MCF 10A (cell line): ENCODE results near the gene TRNP1. TPM values are rescaled to one million over a fixed set of nuclear protein-coding genes. Genes with fewer than 3 reads are reported as not detected.

Source experiments
- BruUV-seq: library from RNA; stranded (reverse); fragments of 400-500 nt; replicated peaks from 2 replicates; lab custom pipeline; 2021; lab: Mats Ljungman, UMichigan
- CTCF ChIA-PET: fragments of 300-600 bp; sonication (Branson Sonifier 250); formaldehyde crosslinking; extraction: SDS; loops from one replicate; lab custom pipeline; 2021; ENCODE audit warnings: antibody characterized with exemption, inconsistent platforms; lab: Yijun Ruan, JAX
- POLR2A ChIA-PET: fragments of 300-600, 350-650 bp; sonication (Branson Sonifier 250); formaldehyde crosslinking; extraction: SDS; loops from one replicate; lab custom pipeline; 2020; ENCODE audit warnings: antibody characterized with exemption, inconsistent platforms; lab: Yijun Ruan, JAX
- DNase-seq: peaks from one replicate; pipeline ENCODE4 v3.0.0-alpha.2; 2018; ENCODE audit not compliant: unreplicated experiment
- H3K27ac Mint-ChIP-seq: one replicate; pipeline ENCODE4 v1.8.0; 2022; ENCODE audit warnings: mild to moderate bottlenecking, low read depth, mixed read lengths; ENCODE audit not compliant: unreplicated experiment
- H3K27me3 Mint-ChIP-seq: one replicate; pipeline ENCODE4 v1.8.0; 2022; ENCODE audit warnings: mixed read lengths; ENCODE audit not compliant: insufficient read depth, unreplicated experiment
- H3K36me3 Mint-ChIP-seq: one replicate; pipeline ENCODE4 v1.8.0; 2022; ENCODE audit warnings: mild to moderate bottlenecking, moderate library complexity, mixed read lengths; ENCODE audit not compliant: insufficient read depth, unreplicated experiment
- H3K4me1 Mint-ChIP-seq: one replicate; pipeline ENCODE4 v1.8.0; 2022; ENCODE audit warnings: mixed read lengths; ENCODE audit not compliant: insufficient read depth, unreplicated experiment
- H3K4me3 Mint-ChIP-seq: one replicate; pipeline ENCODE4 v1.8.0; 2022; ENCODE audit warnings: mild to moderate bottlenecking, moderate library complexity, mixed read lengths; ENCODE audit not compliant: unreplicated experiment
- H3K9me3 Mint-ChIP-seq: one replicate; pipeline ENCODE4 v1.8.0; 2022; ENCODE audit warnings: mixed read lengths; ENCODE audit not compliant: unreplicated experiment
- CTCF ChIP-seq: fragments of 200-600 bp; IDR thresholded peaks from one replicate; pipeline ENCODE4 v1.8.0; 2022; ENCODE audit warnings: antibody characterized with exemption, mild to moderate bottlenecking; ENCODE audit not compliant: unreplicated experiment
- intact Hi-C: fragments of 100-400 bp; cut with micrococcal nuclease; formaldehyde crosslinking; loops from 2 replicates; pipeline ENCODE4 v1.14.1; 2022
- total RNA-seq: library from RNA; stranded (reverse); gene quantifications from 2 replicates; pipeline ENCODE4 v1.2.3, GENCODE V29; 2022

Gene TRNP1
- total RNA-seq, 1 experiment from 2014 or later: 59.2 TPM

GRCh38 chr1:27049100-27049499 is 55.6 kb downstream of the TRNP1 start:
- peaks cover 6% of the 10 kb centered on the region for H3K36me3 Mint-ChIP-seq
- intact Hi-C loops: no loop called here
- no peak for TF ChIP-seq CTCF
- peaks cover 9% of the 10 kb centered on the region for H3K4me1 Mint-ChIP-seq
- DNase-seq: no peak
- no peaks in the 10 kb centered on the region for H3K9me3 Mint-ChIP-seq
- no peak overlapping the region for H3K27ac Mint-ChIP-seq
- H3K27me3 Mint-ChIP-seq: no peaks in the 10 kb centered on the region
- BruUV-seq: no TSS peak
- H3K4me3 Mint-ChIP-seq: no peak overlapping the region
- ChIA-PET POLR2A (no interaction called here), CTCF (interaction anchor here (0.6 to 13.3 kb wide), 2 partner anchors 19 to 45 kb away, joined by 4 to 345 read pairs; no protein-coding TSS in a partner anchor)

- peaks cover 6% of the 10 kb centered on the region for H3K36me3 Mint-ChIP-seq
- H3K27me3 Mint-ChIP-seq: no peaks in the 10 kb centered on the region
- no peak for DNase-seq
- ChIA-PET CTCF (interaction anchor here (0.6 to 13.3 kb wide), 2 partner anchors 44 to 169 kb away, joined by 3 to 345 read pairs; no protein-coding TSS in a partner anchor), POLR2A (no interaction called here)
- no TSS peak for BruUV-seq
- intact Hi-C loops: no loop called here
- H3K9me3 Mint-ChIP-seq: no peaks in the 10 kb centered on the region
- H3K4me3 Mint-ChIP-seq: no peak overlapping the region
- no peak for TF ChIP-seq CTCF
- no peak overlapping the region for H3K27ac Mint-ChIP-seq
- peaks cover 9% of the 10 kb centered on the region for H3K4me1 Mint-ChIP-seq
These were observed 56.1 kb downstream of the TRNP1 start for GRCh38 chr1:27049607-27050006.

Other genes starting within 250 kb of the TRNP1 start
- gene PIGV, start 205.7 kb upstream of the TRNP1 start, total RNA-seq: 13.3 and 14.7 TPM in 2 replicates
- gene ZDHHC18, start 167.0 kb upstream of the TRNP1 start, total RNA-seq: 14.0 and 15.5 TPM in 2 replicates
- gene SFN, start 130.5 kb upstream of the TRNP1 start, total RNA-seq: 270 and 337 TPM in 2 replicates
- gene GPN2, start 103.4 kb upstream of the TRNP1 start, total RNA-seq: 38.9 and 39.7 TPM in 2 replicates
- 9.9 and 14.1 TPM in 2 replicates for gene GPATCH3, start 93.2 kb upstream of the TRNP1 start, total RNA-seq
- not detected in 2 replicates for gene NR0B2, start 79.7 kb upstream of the TRNP1 start, total RNA-seq
- 96.8 and 106 TPM in 2 replicates for gene NUDC, start 71.9 kb upstream of the TRNP1 start, total RNA-seq
- 5.1 and 8.8 TPM in 2 replicates for gene KDF1, start 33.2 kb upstream of the TRNP1 start, total RNA-seq
- gene TENT5B, start 19.2 kb downstream of the TRNP1 start, total RNA-seq: 27.8 and 33.7 TPM in 2 replicates
- 70.5 and 88.8 TPM in 2 replicates for gene SLC9A1, start 161.4 kb downstream of the TRNP1 start, total RNA-seq
- 15.7 and 18.9 TPM in 2 replicates for gene WDTC1, start 240.9 kb downstream of the TRNP1 start, total RNA-seq